Thyroid gland (tissue), 4 donors: ENCODE results near the gene UBC. TPM values are rescaled to one million over a fixed set of nuclear protein-coding genes. Genes with fewer than 3 reads are reported as not detected.

Experiments
- DNase-seq, 2 donors: peaks; one replicate each; pipeline ENCODE4 v3.0.0-alpha.2; 2019
- H3K27ac ChIP-seq, 3 donors: fragments of 200-600 bp; sonication (generic); 1 replicate in 2 of 3; 2 replicates in 1 of 3; pipeline ENCODE4 v1.5.1; 2016 to 2019; ENCODE audit warnings: mild to moderate bottlenecking in 1 of 3, moderate library complexity in 1 of 3
- H3K27me3 ChIP-seq: fragments of 200-600 bp; sonication (generic); one replicate; pipeline ENCODE4 v1.5.1; 2019
- H3K36me3 ChIP-seq, 2 donors: fragments of 200-600 bp; sonication (generic); one replicate each; pipeline ENCODE4 v1.5.1; 2016 to 2019
- H3K4me1 ChIP-seq, 2 donors: fragments of 200-600 bp; sonication (generic); one replicate each; pipeline ENCODE4 v1.5.1; 2017 to 2019
- H3K4me3 ChIP-seq, 3 donors: fragments of 200-600 bp; sonication (generic); replicated peaks in 1 of 3; 1 replicate in 2 of 3; 2 replicates in 1 of 3; pipeline ENCODE4 v1.5.1; 2016; ENCODE audit warnings: mild to moderate bottlenecking in 1 of 3
- H3K9me3 ChIP-seq: fragments of 200-600 bp; sonication (generic); one replicate; pipeline ENCODE4 v1.5.1; 2017
- CTCF ChIP-seq, 6 experiments: fragments of 200-600 bp in 3 of 6; fragments of 450-650 bp in 3 of 6; sonication (generic) in 3 of 6; IDR thresholded peaks; one replicate each; pipeline ENCODE4 v1.5.1; 2016 to 2019; ENCODE audit warnings: antibody characterized with exemption in 6 of 6, mild to moderate bottlenecking in 2 of 6, inconsistent platforms in 1 of 6, moderate library complexity in 1 of 6
- POLR2A ChIP-seq, 2 donors: fragments of 450-650 bp; IDR thresholded peaks; one replicate each; pipeline ENCODE4 v1.6.1; 2017; ENCODE audit warnings: antibody characterized with exemption in 2 of 2, mild to moderate bottlenecking in 2 of 2, moderate library complexity in 1 of 2
- WGBS, 2 donors: methylation state at CpG; one replicate each; pipeline ENCODE4 v1.1.5; 2017; 5-methylcytosine and 5-hydroxymethylcytosine counted together
- intact Hi-C: fragments of 100-400 bp; cut with DNase I; formaldehyde crosslinking; loops from one replicate; pipeline ENCODE4 v1.15.1; 2023
- total RNA-seq, 4 donors: library from RNA; depleted of rRNA; stranded (reverse); fragments of >200 nt; gene quantifications; one replicate each; pipeline ENCODE4 v1.2.3, GENCODE V29; 2016

Gene UBC
- total RNA-seq, 4 donors from 2014 or later = 907 to 1,424 (median 1,000) TPM

- DNase-seq = no peak
- no peak for TF ChIP-seq CTCF (IDR thresholded peaks at IDR 0.05)
- TF ChIP-seq POLR2A (IDR thresholded peaks at IDR 0.05) = no peak
- intact Hi-C loops = no loop called here
These were observed 3.6 kb downstream of the UBC start for GRCh38 chr12:124910561-124911478.

GRCh38 chr12:124909831-124910560, 4.5 kb downstream of the UBC start:
- DNase-seq = no peak
- H3K36me3 ChIP-seq = peaks cover 23 to 28% of the 10 kb centered on the region in 2 donors
- H3K27ac ChIP-seq = peak overlapping the region in 2 of 3 donors; percentile 15 to 44
- peaks cover 22 to 35% of the 10 kb centered on the region in 2 donors for H3K4me1 ChIP-seq
- intact Hi-C loops = no loop called here
- 44 to 51% methylated on average over 8 of the region's 8 CpGs for WGBS, 2 donors
- H3K4me3 ChIP-seq = no peak overlapping the region
- H3K9me3 ChIP-seq = no peaks in the 10 kb centered on the region
- TF ChIP-seq POLR2A (IDR thresholded peaks at IDR 0.05) (peak in 1 of 2 donors; percentile 5), CTCF (IDR thresholded peaks at IDR 0.05) (no peak)
- no peaks in the 10 kb centered on the region for H3K27me3 ChIP-seq

More at GRCh38 chr12:124910561-124911478, 3.6 kb downstream of the UBC start:
- Histone ChIP-seq H3K36me3 (peaks cover 23 to 28% of the 10 kb centered on the region in 2 donors), H3K27ac (peak overlapping the region in 2 of 3 donors; percentile 7 to 44), H3K27me3 (no peaks in the 10 kb centered on the region), H3K9me3 (no peaks in the 10 kb centered on the region), H3K4me1 (peaks cover 28 to 33% of the 10 kb centered on the region in 2 donors), H3K4me3 (peak overlapping the region in 1 of 3 donors; percentile 3)
- 76 to 80% methylated on average over 9 of the region's 9 CpGs for WGBS, 2 donors

DNA sequence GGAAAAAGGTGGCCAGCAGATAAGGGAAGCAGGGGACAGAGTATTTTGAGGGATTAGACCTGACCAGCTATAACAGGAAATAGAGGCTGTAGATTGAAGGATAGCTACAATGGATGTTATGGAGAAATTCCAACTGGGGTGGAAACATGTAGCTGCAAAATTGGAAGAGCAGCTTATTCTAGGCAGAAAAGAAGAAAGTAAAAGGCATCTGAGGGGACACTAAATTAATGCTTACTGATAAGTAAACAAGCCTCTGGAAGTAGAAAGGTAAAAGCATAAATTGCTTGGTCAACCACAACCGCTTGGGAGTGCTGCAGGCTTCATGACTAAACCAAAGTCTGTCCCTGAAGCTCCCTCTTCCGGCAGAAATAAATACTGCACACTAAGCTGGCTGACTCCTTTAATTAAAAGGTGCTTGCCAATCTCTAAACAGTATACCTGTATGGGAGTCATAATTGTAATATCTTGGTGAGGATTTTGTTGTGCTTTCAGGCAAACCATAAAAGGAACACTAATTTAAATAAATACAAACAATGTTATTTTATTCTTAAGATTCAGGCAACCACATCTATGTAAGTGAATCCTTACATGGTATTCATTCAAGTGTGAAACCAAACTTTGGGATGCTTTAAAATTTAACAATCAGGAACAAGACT, 7.7 kb downstream of the UBC start:
- Histone ChIP-seq H3K9me3 (no peaks in the 10 kb centered on the region), H3K4me3 (no peak overlapping the region), H3K27me3 (no peaks in the 10 kb centered on the region), H3K27ac (peak overlapping the region in 2 of 3 donors; percentile 14 to 47), H3K36me3 (peaks cover 11 to 15% of the 10 kb centered on the region in 2 donors), H3K4me1 (peaks cover 22 to 39% of the 10 kb centered on the region in 2 donors)
- TF ChIP-seq POLR2A (IDR thresholded peaks at IDR 0.05) (no peak), CTCF (IDR thresholded peaks at IDR 0.05) (peak; percentile 89 to 99 (median 96))
- peak; percentile 92 to 93 for DNase-seq
- intact Hi-C loops = no loop called here
- WGBS, 2 donors = 0 to 2% methylated on average over 2 of the region's 2 CpGs

DNA sequence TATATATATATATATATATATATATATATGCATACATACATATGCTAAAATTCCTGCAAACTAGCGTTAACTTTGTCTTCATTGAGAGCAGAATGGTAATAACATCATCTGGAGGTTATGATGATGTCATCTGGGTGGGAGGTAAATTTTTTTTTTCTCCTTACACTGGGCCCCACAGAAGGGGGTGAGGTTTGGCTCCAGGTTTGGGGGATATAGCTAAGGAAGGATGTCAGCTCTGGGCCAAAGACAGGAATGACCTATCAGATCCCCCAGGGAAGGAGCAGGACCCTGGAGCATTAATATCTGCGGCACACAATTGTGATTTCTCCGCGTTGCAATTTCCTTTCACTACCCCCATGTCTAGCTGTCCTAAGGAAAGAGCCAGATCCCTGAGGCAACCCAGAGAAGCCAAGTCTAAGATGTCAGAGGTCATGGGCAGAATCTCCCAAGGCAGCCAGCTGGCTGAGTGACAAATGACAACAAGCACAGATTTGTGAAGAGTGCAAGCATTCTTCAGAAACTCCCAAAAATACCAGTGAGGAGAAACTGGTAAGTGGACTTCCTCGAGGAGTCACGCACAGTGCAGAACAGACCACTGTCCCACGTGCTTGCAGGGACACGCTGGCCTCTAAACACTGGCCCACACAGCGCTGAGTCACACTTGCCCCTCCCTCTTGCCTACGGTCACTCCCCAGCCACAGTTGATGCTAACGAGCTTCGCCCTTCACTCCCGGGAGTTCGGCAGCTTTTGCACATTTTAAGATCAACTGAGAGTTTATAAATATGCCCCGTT, 9.9 kb downstream of the UBC start:
- WGBS, 2 donors = 19 to 24% methylated on average over 15 of the region's 15 CpGs
- peak; percentile 90 to 93 for DNase-seq
- intact Hi-C loops = no loop called here
- Histone ChIP-seq H3K27ac (peak overlapping the region; percentile 14 to 77 (median 63)), H3K4me3 (no peak overlapping the region), H3K27me3 (no peaks in the 10 kb centered on the region), H3K4me1 (peaks cover under 1 to 21% of the 10 kb centered on the region in 2 donors), H3K36me3 (no peaks in the 10 kb centered on the region), H3K9me3 (no peaks in the 10 kb centered on the region)
- TF ChIP-seq POLR2A (IDR thresholded peaks at IDR 0.05) (no peak), CTCF (IDR thresholded peaks at IDR 0.05) (no peak)
